Retinal pigment epithelial cell (primary cell): ENCODE data around the gene TMEM9.

Source experiments
- DNase-seq: peaks from one replicate; pipeline ENCODE4 v3.0.0-alpha.2; 2010; ENCODE audit warnings: low read depth
- H3K4me3 ChIP-seq: 2 replicates; pipeline ENCODE4 v1.5.1; 2011; ENCODE audit warnings: mild to moderate bottlenecking, low read length, control low read depth, moderate library complexity
- CTCF ChIP-seq: conservative IDR thresholded peaks from 2 replicates; pipeline ENCODE4 v1.5.1; 2011; ENCODE audit warnings: low read depth, low read length, control low read depth, inconsistent platforms

TMEM9 gene

GRCh38 chr1:201112173-201112731, 42.0 kb downstream of the TMEM9 start, which contains the start of gene CACNA1S:
Gene CACNA1S, minus strand, starts transcription at chr1:201112426. Its CDS starts 87 bp downstream, at chr1:201112339.
- no peak for TF ChIP-seq CTCF

GRCh38 chr1:201111672-201112071, 42.6 kb downstream of the TMEM9 start:
- no peak for DNase-seq
- no peak for TF ChIP-seq CTCF
- no peak overlapping the region for H3K4me3 ChIP-seq

More at GRCh38 chr1:201112173-201112731, 42.0 kb downstream of the TMEM9 start, which contains the start of gene CACNA1S:
- no peak for DNase-seq
- H3K4me3 ChIP-seq: no peak within 1 kb of the TSS

- H3K4me3 ChIP-seq: no peak overlapping the region
- DNase-seq: no peak
- TF ChIP-seq CTCF: no peak
These were observed 43.1 kb downstream of the TMEM9 start for GRCh38 chr1:201111156-201111555.

- DNase-seq: no peak
- TF ChIP-seq CTCF: no peak
- no peak overlapping the region for H3K4me3 ChIP-seq
These were observed 43.7 kb downstream of the TMEM9 start for GRCh38 chr1:201110616-201111015.

GRCh38 chr1:201110138-201110537, 44.1 kb downstream of the TMEM9 start:
- no peak for DNase-seq
- no peak for TF ChIP-seq CTCF
- no peak overlapping the region for H3K4me3 ChIP-seq

GRCh38 chr1:201109651-201110050, 44.6 kb downstream of the TMEM9 start:
- TF ChIP-seq CTCF: no peak
- H3K4me3 ChIP-seq: no peak overlapping the region
- DNase-seq: no peak

GRCh38 chr1:201108614-201109013, 45.7 kb downstream of the TMEM9 start:
- no peak overlapping the region for H3K4me3 ChIP-seq
- no peak for DNase-seq
- TF ChIP-seq CTCF: no peak
